Measurements from ENCODE around the gene NUDT21. TPM values are rescaled to one million over a fixed set of nuclear protein-coding genes. Genes with fewer than 3 reads are reported as not detected.

NUDT21 gene
- total RNA-seq, 1 experiment from 2014 or later = 218 TPM

DNA sequence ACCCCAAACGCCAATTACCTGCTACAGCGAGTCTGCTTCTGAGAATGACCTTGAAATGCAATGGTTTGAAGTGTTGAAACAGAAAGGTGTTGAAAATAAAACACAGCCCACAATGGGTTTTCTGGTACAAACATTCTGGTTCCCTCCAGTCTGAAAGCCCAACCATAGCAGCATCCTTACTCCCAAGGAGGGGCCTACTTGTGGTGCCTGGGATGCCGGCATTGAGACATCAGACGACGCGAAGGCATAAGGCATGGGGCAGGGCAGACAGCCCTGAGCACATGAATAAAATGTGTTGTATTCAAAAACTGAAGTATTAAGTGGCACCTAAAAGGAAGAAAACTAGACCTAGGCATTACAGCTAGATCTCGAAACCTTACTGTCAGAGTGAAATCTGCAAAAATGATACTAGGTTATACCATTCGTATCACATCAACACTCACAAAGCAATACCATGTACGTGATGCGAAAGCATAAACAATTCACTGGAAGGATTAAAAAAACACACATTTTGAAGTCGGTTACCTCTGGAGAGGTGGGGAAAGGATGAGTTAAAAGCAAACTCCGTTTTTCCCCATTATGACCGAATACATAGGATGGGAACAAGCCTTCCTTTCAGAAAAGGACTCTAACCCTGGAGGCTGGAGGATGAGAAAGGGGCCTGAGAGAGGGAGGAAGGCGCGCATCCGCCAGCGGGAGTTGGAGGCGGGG lies 702 bp downstream of the NUDT21 start (continued):
- TF ChIP-seq, protein P1, sequence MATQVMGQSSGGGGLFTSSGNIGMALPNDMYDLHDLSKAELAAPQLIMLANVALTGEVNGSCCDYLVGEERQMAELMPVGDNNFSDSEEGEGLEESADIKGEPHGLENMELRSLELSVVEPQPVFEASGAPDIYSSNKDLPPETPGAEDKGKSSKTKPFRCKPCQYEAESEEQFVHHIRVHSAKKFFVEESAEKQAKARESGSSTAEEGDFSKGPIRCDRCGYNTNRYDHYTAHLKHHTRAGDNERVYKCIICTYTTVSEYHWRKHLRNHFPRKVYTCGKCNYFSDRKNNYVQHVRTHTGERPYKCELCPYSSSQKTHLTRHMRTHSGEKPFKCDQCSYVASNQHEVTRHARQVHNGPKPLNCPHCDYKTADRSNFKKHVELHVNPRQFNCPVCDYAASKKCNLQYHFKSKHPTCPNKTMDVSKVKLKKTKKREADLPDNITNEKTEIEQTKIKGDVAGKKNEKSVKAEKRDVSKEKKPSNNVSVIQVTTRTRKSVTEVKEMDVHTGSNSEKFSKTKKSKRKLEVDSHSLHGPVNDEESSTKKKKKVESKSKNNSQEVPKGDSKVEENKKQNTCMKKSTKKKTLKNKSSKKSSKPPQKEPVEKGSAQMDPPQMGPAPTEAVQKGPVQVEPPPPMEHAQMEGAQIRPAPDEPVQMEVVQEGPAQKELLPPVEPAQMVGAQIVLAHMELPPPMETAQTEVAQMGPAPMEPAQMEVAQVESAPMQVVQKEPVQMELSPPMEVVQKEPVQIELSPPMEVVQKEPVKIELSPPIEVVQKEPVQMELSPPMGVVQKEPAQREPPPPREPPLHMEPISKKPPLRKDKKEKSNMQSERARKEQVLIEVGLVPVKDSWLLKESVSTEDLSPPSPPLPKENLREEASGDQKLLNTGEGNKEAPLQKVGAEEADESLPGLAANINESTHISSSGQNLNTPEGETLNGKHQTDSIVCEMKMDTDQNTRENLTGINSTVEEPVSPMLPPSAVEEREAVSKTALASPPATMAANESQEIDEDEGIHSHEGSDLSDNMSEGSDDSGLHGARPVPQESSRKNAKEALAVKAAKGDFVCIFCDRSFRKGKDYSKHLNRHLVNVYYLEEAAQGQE (IDR thresholded peaks at IDR 0.05; ENCODE audit: low read depth) = no peak
- TF ChIP-seq ELF1 (IDR thresholded peaks at IDR 0.05; ENCODE audit: borderline replicate concordance, low read depth) (no peak), EGR1 (IDR thresholded peaks at IDR 0.05; ENCODE audit: low read depth) (no peak), POLR2AphosphoS5 (IDR thresholded peaks at IDR 0.05; ENCODE audit: low read depth, low read length) (no peak)

DNA sequence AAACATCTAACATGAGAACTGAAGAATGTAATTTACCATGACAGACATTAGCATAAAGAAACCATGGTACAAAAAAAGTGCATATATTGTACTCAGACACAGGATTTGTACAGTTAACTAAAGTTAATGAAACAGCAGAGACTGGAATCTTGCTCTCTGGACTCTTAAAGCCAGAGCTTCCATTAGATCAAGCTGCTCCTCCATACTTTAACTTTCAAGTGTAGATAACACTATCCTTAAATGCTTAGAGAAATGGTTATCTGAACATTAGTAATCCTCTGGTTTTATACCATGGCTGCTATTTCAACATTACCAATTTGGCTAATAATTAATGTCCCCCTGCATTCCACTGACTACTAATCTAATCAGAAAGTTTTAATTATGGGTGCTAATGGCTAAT lies 3.1 kb downstream of the NUDT21 start:
- CTCF ChIA-PET = no interaction called here
- Histone ChIP-seq H3K79me2 (ENCODE audit: insufficient read depth, low read length) (peaks cover 93% of the 10 kb centered on the region), H3K9ac (ENCODE audit: low read length) (no peak overlapping the region), H3K4me1 (ENCODE audit: control insufficient read depth in 1 of 2, insufficient read depth in 2 of 2, low read length in 2 of 2) (peaks cover 22 to 40% of the 10 kb centered on the region in 2 experiments), H3K36me3 (ENCODE audit: control insufficient read depth in 1 of 2, insufficient read depth in 2 of 2, low read length in 2 of 2) (peaks cover 22 to 23% of the 10 kb centered on the region in 2 experiments; a peak in 3 of 4 replicates), H2AFZ (ENCODE audit: low read depth, low read length, poor library complexity, severe bottlenecking) (no peak overlapping the region), H3K27ac (ENCODE audit: low read depth, low read length) (no peak overlapping the region), H4K20me1 (ENCODE audit: insufficient read depth) (peaks cover 5% of the 10 kb centered on the region; the same call in 1 of the 2 replicates), H3K9me2 (ENCODE audit: insufficient read depth) (no peaks in the 10 kb centered on the region), H3K27me3 (ENCODE audit: insufficient read depth, low read length) (no peaks in the 10 kb centered on the region), H3K4me3 (replicated peaks in 1 of 2; ENCODE audit: low read depth in 1 of 2, low read length in 2 of 2) (no peak overlapping the region), H3K9me3 (ENCODE audit: control insufficient read depth in 1 of 2, insufficient read depth in 1 of 2, low read depth in 1 of 2, low read length in 2 of 2) (no peaks in the 10 kb centered on the region), H3K4me2 (ENCODE audit: low read length) (no peak overlapping the region)
- no peak for ATAC-seq
- DNase-seq (ENCODE audit: low read depth, low spot score) = no peak
- intact Hi-C loops (cut with micrococcal nuclease) = no loop called here
- no TSS peak for BruUV-seq (replicated peaks)
- RAD21 ChIA-PET (ENCODE audit: low non-redundant PET in 1 of 2, low total read pairs in 2 of 2, uncharacterized antibody in 2 of 2, unreplicated experiment in 2 of 2) = no interaction called here
- POLR2A ChIA-PET = no interaction called here
- no peak for TF ChIP-seq YY1 (IDR thresholded peaks at IDR 0.05; ENCODE audit: extremely low read depth, insufficient replicate concordance, low read depth, low read length)
- no peak for TF ChIP-seq CEBPB (IDR thresholded peaks at IDR 0.05; ENCODE audit: low read depth)
- TF ChIP-seq, protein P1 (IDR thresholded peaks at IDR 0.05; ENCODE audit: low read depth) = no peak
- no peak for TF ChIP-seq SP1 (IDR thresholded peaks at IDR 0.05; ENCODE audit: low read depth)
- TF ChIP-seq, protein P2, sequence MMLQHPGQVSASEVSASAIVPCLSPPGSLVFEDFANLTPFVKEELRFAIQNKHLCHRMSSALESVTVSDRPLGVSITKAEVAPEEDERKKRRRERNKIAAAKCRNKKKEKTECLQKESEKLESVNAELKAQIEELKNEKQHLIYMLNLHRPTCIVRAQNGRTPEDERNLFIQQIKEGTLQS (IDR thresholded peaks at IDR 0.05) = no peak
- TF ChIP-seq TCF7L2 (IDR thresholded peaks at IDR 0.05; ENCODE audit: borderline replicate concordance, extremely low read depth, insufficient read depth, insufficient read length) = no peak
- TF ChIP-seq ZFX (IDR thresholded peaks at IDR 0.05) = no peak
- TF ChIP-seq RAD21 (IDR thresholded peaks at IDR 0.05; ENCODE audit: low read depth) = no peak

All from HCT116 (cell line).